OCI-LY7 (cell line): ENCODE results near the gene GRID1. TPM values are rescaled to one million over a fixed set of nuclear protein-coding genes. Genes with fewer than 3 reads are reported as not detected.

Experiments used
- BruUV-seq: library from RNA; stranded (reverse); fragments of 400-500 nt; replicated peaks from 2 replicates; lab custom pipeline; 2021; lab: Mats Ljungman, UMichigan
- CTCF ChIA-PET: fragments of 300-600 bp; sonication (Branson Sonifier 250); formaldehyde crosslinking; loops from one replicate; lab custom pipeline; 2022; ENCODE audit warnings: antibody characterized with exemption; ENCODE audit not compliant: unreplicated experiment; lab: Charles Lee
- POLR2A ChIA-PET: fragments of 300-600 bp; sonication (Branson Sonifier 250); formaldehyde crosslinking; loops from one replicate; lab custom pipeline; 2022; ENCODE audit warnings: antibody characterized with exemption; lab: Charles Lee
- DNase-seq: peaks from one replicate; pipeline ENCODE4 v3.0.0-alpha.2; 2015; ENCODE audit warnings: low spot score
- H2AFZ ChIP-seq: fragments of 200-600 bp; sonication (generic), shearing (Covaris generic); 2 replicates; pipeline ENCODE4 v1.6.1; 2014; ENCODE audit warnings: mild to moderate bottlenecking, antibody characterized with exemption, low read length, moderate library complexity
- H3K27ac ChIP-seq: fragments of 200-600 bp; sonication (generic); 2 replicates; pipeline ENCODE4 v1.5.1; 2014; ENCODE audit warnings: mixed run types, low read depth, mild to moderate bottlenecking, moderate library complexity, low read length, inconsistent platforms; ENCODE audit not compliant: poor library complexity, severe bottlenecking
- H3K36me3 ChIP-seq: fragments of 200-600 bp; sonication (generic); 2 replicates; pipeline ENCODE4 v1.6.1; 2014; ENCODE audit warnings: mild to moderate bottlenecking, antibody characterized with exemption, low read length, moderate library complexity, mixed read lengths; ENCODE audit not compliant: insufficient read depth
- H3K4me1 ChIP-seq: fragments of 200-600 bp; sonication (generic); 2 replicates; pipeline ENCODE4 v1.5.1; 2014; ENCODE audit warnings: mild to moderate bottlenecking, low read length; ENCODE audit not compliant: insufficient read depth, poor library complexity, severe bottlenecking
- H3K4me2 ChIP-seq: fragments of 200-600 bp; sonication (generic); 2 replicates; pipeline ENCODE4 v1.6.1; 2014; ENCODE audit warnings: mild to moderate bottlenecking, low read length
- H3K4me3 ChIP-seq: fragments of 200-600 bp; sonication (generic); 2 replicates; pipeline ENCODE4 v1.5.1; 2014; ENCODE audit warnings: mild to moderate bottlenecking, low read depth, low read length; ENCODE audit not compliant: poor library complexity, severe bottlenecking
- H3K79me2 ChIP-seq: fragments of 200-600 bp; sonication (generic); 2 replicates; pipeline ENCODE4 v1.6.1; 2016; ENCODE audit warnings: low read depth, mild to moderate bottlenecking, low read length, moderate library complexity, mixed read lengths; ENCODE audit not compliant: insufficient read depth
- H3K9me2 ChIP-seq: fragments of 200-600 bp; sonication (generic); 2 replicates; pipeline ENCODE4 v1.6.1; 2016; ENCODE audit warnings: mild to moderate bottlenecking, low read length, mixed read lengths; ENCODE audit not compliant: insufficient read depth
- H3K9me3 ChIP-seq: fragments of 200-600 bp; sonication (generic); 2 replicates; pipeline ENCODE4 v1.6.1; 2014; ENCODE audit warnings: mild to moderate bottlenecking, mixed run types, low read length, mixed read lengths
- H4K20me1 ChIP-seq: fragments of 200-600 bp; sonication (generic); 2 replicates; pipeline ENCODE4 v1.6.1; 2014; ENCODE audit warnings: mild to moderate bottlenecking, antibody characterized with exemption, low read length, moderate library complexity, mixed read lengths; ENCODE audit not compliant: insufficient read depth
- EZH2phosphoT487 ChIP-seq: fragments of 200-600 bp; sonication (generic); IDR thresholded peaks from 2 replicates; pipeline ENCODE4 v1.6.1; 2018; ENCODE audit warnings: low read depth, borderline replicate concordance, mild to moderate bottlenecking, mixed run types, antibody characterized with exemption, low read length, moderate library complexity, mixed read lengths
- intact Hi-C: fragments of 100-400 bp; cut with micrococcal nuclease; formaldehyde crosslinking; loops from one replicate; pipeline ENCODE4 v1.10.0; 2022; ENCODE audit not compliant: unreplicated experiment
- total RNA-seq, 2 experiments: library from RNA; depleted of rRNA in 1 of 2; stranded (reverse); fragments of >200 nt in 1 of 2; shearing (Covaris generic) in 1 of 2; gene quantifications; 2 replicates each; pipeline ENCODE4 v1.2.3, GENCODE V29; 2014 to 2022
- TF ChIP-seq, protein P1 (sequence below): fragments of 200-600 bp; sonication (generic); conservative IDR thresholded peaks from 2 replicates; pipeline ENCODE4 v1.5.1; 2014; ENCODE audit warnings: mild to moderate bottlenecking, antibody characterized with exemption, low read length, moderate library complexity, mixed read lengths

The GRID1 gene
- total RNA-seq, 2 experiments from 2014 or later: 1.6 to 3.7 TPM

GRCh38 chr10:86357041-86357440 lies 9.6 kb downstream of the GRID1 start:
- TF ChIP-seq, protein P1, sequence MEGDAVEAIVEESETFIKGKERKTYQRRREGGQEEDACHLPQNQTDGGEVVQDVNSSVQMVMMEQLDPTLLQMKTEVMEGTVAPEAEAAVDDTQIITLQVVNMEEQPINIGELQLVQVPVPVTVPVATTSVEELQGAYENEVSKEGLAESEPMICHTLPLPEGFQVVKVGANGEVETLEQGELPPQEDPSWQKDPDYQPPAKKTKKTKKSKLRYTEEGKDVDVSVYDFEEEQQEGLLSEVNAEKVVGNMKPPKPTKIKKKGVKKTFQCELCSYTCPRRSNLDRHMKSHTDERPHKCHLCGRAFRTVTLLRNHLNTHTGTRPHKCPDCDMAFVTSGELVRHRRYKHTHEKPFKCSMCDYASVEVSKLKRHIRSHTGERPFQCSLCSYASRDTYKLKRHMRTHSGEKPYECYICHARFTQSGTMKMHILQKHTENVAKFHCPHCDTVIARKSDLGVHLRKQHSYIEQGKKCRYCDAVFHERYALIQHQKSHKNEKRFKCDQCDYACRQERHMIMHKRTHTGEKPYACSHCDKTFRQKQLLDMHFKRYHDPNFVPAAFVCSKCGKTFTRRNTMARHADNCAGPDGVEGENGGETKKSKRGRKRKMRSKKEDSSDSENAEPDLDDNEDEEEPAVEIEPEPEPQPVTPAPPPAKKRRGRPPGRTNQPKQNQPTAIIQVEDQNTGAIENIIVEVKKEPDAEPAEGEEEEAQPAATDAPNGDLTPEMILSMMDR: no peak
- no peak for TF ChIP-seq EZH2phosphoT487
- Histone ChIP-seq H3K4me3 (no peak overlapping the region), H3K79me2 (no peaks in the 10 kb centered on the region), H3K9me2 (no peaks in the 10 kb centered on the region), H3K4me2 (no peak overlapping the region), H3K27ac (no peak overlapping the region), H2AFZ (no peak overlapping the region), H3K4me1 (peaks cover 19% of the 10 kb centered on the region), H3K9me3 (no peaks in the 10 kb centered on the region), H3K36me3 (no peaks in the 10 kb centered on the region), H4K20me1 (no peaks in the 10 kb centered on the region)
- no TSS peak for BruUV-seq
- intact Hi-C loops: no loop called here
- POLR2A ChIA-PET: interaction anchor here (0.8 to 1.0 kb wide), 2 partner anchors 11 to 32 kb away, joined by 3 read pairs; no protein-coding TSS in a partner anchor
- no peak for DNase-seq
- CTCF ChIA-PET: no interaction called here

GRCh38 chr10:86356296-86356695 lies 10.3 kb downstream of the GRID1 start:
- Histone ChIP-seq H3K27ac (no peak overlapping the region), H4K20me1 (no peaks in the 10 kb centered on the region), H2AFZ (no peak overlapping the region), H3K9me2 (no peaks in the 10 kb centered on the region), H3K4me3 (no peak overlapping the region), H3K79me2 (no peaks in the 10 kb centered on the region), H3K9me3 (no peaks in the 10 kb centered on the region), H3K4me1 (peaks cover 19% of the 10 kb centered on the region), H3K36me3 (no peaks in the 10 kb centered on the region), H3K4me2 (no peak overlapping the region)
- TF ChIP-seq, protein P1: no peak
- no peak for TF ChIP-seq EZH2phosphoT487
- ChIA-PET POLR2A (interaction anchor here (0.7 to 1.2 kb wide), 4 partner anchors 10 to 1735 kb away, joined by 3 read pairs; no protein-coding TSS in a partner anchor), CTCF (interaction anchor here (1.4 kb wide), 1 partner anchor 8 kb away, joined by 3 read pairs; no protein-coding TSS in a partner anchor)
- DNase-seq: no peak
- BruUV-seq: no TSS peak
- intact Hi-C loops: no loop called here

DNA sequence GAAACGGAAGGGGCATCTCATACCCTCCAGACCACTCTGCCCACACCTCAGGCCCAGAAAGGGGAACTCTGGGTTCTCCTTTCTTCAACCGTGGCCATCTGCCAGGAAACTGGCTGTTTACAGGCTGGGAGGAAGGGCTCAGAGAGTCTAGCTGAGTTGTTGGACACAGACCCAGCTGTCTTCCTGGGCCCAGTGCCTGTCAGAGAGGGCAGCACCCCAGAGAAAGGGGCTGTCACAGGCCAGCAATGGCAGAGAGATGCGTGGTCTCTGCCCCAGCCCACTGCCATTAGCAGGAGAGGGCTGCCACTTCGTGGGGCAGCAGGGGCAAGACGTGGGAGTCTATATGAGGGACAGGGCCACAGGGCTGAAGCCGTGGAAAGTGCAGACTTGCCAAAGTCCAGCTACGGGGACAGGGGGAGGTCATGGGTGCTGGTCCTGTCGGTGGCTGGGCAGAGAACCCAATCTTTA lies 11.0 kb downstream of the GRID1 start:
- H3K79me2 ChIP-seq: no peaks in the 10 kb centered on the region
- no peaks in the 10 kb centered on the region for H4K20me1 ChIP-seq
- H3K4me2 ChIP-seq: no peak overlapping the region
- H2AFZ ChIP-seq: no peak overlapping the region
- intact Hi-C loops: no loop called here
- DNase-seq: peak; percentile 68
- H3K27ac ChIP-seq: no peak overlapping the region
- ChIA-PET CTCF (interaction anchor here (0.6 to 1.4 kb wide), 2 partner anchors 9 to 929 kb away, joined by 3 read pairs; no protein-coding TSS in a partner anchor), POLR2A (interaction anchor here (0.7 to 1.2 kb wide), 2 partner anchors 36 to 1736 kb away, joined by 3 read pairs; no protein-coding TSS in a partner anchor)
- H3K9me3 ChIP-seq: no peaks in the 10 kb centered on the region
- peaks cover 14% of the 10 kb centered on the region for H3K4me1 ChIP-seq
- no peak overlapping the region for H3K4me3 ChIP-seq
- H3K9me2 ChIP-seq: no peaks in the 10 kb centered on the region
- no TSS peak for BruUV-seq
- no peak for TF ChIP-seq EZH2phosphoT487
- TF ChIP-seq, protein P1: no peak
- H3K36me3 ChIP-seq: no peaks in the 10 kb centered on the region
